GM18951 (cell line): ENCODE results near the gene SDK2.

Source experiments
- POLR2A ChIP-seq: IDR thresholded peaks from 4 replicates; pipeline ENCODE4 v1.6.1; 2011; ENCODE audit warnings: mild to moderate bottlenecking; ENCODE audit not compliant: insufficient read length, insufficient read depth; ENCODE audit errors: extremely low read depth
- in situ Hi-C: fragments of 300-500 bp; cut with MboI; formaldehyde crosslinking; loops from one replicate; pipeline ENCODE4 v1.12.0; 2022; ENCODE audit warnings: low sequenced_read_pairs, mixed read lengths, inconsistent platforms; ENCODE audit not compliant: unreplicated experiment

SDK2 gene

DNA sequence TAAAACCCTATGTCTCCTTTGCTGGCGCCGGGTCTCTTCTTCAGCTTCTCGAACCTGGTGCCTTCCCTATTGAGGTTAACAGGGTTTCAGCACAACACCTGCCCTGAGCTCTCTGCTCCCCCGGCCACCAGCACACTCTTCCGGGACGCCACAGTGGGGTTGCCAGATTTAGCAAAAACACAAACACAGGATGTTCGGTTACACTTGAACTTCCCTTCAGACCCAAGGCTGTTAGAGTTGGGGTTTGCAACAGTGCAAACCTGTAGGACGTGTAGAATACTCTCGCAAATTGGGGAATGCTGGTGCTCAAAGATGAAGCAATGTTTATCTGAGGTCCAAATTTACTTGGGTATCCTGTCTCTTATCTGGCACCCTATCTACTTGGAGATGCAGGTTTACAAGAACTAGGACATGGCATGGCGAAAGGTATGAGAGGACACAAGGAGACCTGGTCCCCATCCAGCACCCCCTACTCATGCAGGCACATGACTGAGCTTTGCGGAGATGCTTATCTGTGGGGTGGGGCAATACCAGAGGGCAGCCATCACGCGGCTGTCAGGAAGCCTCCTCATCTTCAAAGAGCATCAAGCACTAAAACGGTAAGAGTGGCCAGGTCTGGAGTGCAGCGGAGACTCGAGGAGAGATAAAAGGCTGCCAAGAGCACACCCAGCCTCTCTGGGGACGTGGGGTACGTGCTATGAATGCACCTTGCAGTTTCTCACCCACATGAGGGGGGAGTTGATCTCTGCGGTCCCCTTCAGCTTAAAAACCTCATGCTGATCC is 52.8 kb downstream of the SDK2 start:
- in situ Hi-C loops = no loop called here
- TF ChIP-seq POLR2A = no peak

DNA sequence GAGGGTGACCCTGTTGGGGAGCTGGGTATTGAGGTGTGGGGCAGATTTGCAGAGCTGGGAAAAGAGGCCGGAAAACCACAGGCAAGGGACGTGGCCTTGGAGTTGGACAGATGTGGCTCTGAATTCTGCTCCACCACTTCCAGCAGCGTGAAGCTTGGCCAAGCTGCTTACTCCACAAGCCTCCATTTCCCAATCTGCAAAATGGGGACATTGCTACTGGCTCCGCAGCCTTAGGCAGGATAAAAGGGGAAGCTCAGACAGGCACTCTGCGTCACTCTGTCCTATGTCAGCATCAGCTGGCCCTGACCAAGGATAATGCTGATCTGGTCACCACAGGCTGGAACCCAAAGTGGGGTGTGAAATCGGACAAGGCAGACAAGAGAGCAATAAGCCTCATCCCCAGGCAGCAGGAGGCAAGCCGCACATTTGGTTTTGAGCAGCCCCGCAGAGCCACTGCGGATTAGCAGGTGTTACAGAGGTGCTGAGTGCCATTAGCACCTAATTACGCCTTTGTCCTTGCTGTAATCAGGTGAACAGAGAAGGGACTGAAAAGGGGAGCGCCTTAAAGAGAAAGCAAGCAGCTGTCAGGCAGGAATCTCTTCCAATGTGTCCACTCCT is 54.8 kb downstream of the SDK2 start:
- TF ChIP-seq POLR2A = no peak
- in situ Hi-C loops = no loop called here

DNA sequence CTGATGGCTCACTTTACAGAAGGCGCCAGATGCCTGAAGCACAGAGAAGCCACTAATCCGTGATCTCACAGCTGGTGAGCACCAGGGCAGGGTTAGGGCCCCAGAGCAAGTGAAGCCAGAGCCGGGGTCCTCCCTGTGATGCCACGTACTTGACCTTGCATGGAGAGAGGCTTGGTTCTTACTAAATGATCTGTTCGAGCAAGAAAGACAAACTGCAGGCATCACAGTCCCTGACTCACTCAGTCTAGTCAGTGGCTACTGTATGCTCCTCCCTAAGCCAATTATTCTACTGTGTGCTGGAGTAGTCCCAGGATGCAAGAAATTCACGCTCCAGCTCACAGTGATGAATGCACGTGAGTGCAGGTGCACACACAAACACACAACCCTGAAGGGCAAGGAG is 55.4 kb downstream of the SDK2 start:
- in situ Hi-C loops = no loop called here
- TF ChIP-seq POLR2A = no peak

DNA sequence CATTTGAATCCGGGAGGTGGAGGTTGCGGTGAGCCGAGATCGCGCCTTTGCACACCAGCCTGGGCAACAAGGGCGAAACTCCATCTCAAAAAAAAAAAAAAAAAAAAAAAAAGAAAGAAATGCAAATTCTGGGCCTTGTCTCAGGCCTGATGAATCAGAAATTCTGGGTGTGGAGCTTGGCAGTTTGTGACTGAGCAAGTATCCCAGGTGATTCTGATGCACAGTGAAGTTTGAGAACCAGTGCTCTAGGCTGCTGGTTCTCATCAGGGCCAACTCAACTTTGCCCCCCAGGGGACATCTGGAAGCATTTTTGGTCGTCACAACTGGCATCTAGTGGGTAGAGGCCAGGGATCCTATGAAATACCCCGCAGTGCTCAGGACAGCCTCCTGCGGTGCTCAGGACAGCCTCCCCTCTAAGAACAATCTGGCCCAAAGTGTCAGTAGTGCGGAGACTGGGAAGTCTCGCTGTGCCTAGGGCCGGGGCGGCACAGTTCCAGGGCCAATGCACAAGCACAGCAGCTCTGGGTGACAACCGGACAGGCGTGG is 55.9 kb downstream of the SDK2 start:
- in situ Hi-C loops = no loop called here
- no peak for TF ChIP-seq POLR2A

DNA sequence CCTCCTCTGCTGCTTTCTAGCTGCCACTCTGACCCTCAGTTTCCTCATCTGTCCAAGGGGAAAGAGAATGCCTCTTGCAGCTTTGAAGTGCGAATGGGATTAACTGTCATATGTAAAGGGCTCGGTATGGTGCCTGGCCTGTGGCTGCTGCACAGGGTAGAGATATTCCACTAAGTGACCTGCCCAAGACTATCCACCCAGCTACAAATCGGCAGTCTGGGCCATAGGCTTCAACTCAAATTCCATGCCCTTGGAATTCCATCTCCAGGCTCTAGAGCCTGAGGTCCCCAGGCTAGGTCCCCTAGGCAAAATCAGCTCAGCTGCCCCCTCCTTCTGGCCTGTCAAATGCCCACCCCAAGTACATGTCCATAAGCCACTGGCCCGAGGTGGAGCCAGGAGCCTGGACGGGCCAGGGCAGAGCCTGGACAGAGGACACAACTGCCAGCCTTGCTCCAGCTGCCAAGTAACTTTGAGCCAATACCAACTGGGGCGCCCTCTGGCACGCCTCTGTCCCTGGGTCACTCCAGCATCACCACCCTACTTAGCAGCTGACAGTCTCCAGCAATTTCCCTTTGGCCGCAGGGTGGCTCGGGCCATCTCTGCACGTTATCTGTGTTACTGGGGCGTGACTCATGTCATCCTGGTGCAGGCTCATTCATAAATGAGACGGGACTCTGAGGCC is 57.2 kb downstream of the SDK2 start:
- in situ Hi-C loops = no loop called here
- TF ChIP-seq POLR2A = no peak

DNA sequence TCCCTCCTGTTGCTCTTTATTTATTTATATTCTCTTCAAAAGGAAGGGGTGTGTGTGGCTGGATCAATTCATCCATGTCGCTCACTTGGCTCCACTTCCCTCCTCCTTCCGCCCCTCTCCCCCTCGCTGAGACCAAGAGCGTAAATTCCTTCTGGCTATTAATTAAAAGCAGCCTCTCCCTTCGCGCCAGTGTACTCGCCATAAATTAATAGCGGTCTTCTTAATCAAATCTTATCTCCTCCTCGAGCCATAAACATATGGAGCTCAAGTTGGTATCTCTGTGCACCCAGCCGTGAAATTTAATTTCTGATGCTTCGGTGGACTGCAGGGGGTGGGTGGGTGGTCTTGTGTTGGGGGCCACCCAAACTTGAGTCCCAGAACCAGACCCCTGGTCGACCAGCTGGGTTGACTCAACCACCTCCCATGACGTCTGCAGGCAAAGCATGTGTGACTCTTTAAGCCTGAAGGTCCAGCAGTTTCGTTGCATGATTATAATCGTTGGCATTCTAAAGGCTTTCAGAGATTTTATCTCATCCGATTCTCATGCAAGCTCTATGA is 57.9 kb downstream of the SDK2 start:
- in situ Hi-C loops = no loop called here
- no peak for TF ChIP-seq POLR2A

DNA sequence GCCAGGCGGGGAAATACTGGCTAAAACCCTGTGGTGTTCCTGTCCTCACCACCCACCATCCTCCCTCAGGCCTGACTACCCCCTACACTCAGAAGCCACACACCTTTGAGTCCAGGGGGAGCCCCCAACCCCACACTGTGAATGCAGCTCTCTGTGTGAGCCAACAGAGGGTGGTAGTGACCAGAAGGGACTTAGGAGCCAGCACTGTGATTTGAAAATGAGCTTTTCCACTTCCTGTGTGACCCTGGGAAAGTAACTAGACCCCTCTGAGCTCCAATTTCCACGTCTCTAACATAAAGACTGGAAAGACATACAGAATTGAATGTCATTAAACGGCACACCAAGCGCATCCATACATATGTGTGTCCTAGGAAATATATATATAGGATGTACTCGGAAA is 58.7 kb downstream of the SDK2 start:
- no peak for TF ChIP-seq POLR2A
- in situ Hi-C loops = no loop called here

DNA sequence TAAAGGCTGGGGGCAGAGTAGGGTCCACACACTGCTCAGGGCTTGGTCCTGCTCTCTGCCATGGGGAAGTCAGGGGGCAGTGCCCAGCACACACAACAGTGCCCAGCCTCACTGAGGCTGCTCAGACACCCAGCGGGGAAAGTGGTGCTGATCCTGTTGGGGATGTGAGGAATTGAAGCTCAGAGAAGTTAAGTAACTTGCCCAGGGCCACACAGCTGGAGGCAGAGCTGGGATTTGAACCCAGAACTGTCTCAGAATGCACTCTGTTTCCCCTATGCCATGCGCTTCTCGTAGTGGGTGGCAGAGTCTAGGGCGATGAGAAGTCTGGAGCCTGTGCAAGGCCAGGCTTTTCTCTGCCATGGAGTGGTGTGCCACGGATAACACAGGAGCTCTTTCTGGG is 59.3 kb downstream of the SDK2 start:
- in situ Hi-C loops = no loop called here
- TF ChIP-seq POLR2A = no peak

DNA sequence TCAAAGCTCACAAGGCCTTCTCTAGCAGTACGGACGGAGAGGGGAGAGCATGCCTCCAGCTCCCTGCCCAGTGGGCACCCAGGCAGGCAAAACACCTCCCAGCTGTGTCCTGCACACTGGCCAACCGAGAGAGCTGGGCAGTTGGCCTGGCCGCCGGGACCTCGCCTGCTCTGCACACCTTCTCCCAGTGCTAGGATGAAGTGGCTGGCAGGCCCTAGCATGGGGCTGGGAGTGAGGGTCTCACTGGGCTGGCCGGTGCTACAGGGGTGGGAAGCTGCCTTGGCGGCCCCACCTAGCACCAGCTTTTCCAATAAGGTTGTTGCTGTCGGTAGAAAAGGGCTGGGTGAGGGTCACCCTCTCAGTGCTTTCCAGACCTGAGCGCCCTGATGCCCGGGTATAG is 60.2 kb downstream of the SDK2 start:
- no peak for TF ChIP-seq POLR2A
- in situ Hi-C loops = no loop called here

DNA sequence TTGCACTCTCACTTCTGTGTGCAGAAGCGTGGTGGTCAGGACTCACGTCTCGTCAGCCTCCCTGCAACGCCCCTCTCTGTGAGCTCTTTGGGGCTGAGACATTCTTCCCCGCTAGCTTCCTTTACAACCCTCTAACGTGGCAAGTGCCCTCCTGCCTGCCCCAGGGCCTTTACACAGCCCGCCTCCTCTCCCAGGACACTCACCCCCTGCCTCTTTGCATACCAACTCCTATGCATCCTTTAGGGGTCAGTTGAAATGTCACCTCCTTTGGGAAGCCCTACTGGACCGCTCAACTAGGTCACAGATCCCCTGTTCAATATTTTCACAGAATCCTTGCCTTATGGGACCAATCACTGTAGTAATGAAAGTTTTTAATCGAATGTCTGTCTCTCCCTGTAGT is 61.4 kb downstream of the SDK2 start:
- in situ Hi-C loops = no loop called here
- no peak for TF ChIP-seq POLR2A

DNA sequence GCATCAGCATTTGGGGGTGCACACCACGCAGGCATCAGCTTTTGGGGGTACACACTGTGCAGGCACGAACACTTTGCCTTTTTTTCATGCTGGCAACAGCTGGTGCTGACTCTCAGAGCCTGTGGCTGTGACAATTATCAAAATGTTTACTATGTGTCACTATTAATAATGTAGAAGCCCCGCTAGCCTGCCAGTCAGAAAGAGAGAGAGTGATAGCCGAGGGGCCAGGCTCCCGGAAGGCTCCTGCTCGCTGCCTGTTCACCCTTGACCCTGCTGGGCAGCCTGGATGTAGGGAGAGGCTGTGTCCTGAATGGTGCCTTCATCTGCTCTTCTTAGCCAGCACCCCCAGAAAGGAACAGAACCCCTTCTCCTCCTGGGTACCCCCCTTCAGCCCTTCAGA is 61.9 kb downstream of the SDK2 start:
- no peak for TF ChIP-seq POLR2A
- in situ Hi-C loops = no loop called here

DNA sequence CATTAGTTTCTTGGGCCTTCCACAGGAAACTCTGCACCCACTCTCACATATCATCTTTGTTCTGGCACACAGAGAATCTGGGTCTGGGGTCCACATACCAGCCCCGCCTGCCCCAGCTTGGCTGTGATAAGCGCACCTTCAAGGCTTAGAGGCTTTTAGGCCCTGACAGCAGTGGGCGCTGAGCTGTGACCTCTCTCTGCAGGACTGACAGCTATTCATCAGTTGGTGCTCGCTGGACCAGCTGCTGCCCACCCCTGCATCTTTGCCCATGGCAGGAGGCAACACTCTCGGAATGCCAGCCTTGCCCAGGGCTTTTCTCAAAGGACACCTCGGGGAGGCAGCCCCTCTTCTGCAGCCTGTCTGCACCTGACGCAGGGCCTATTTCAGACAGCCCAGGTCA is 62.9 kb downstream of the SDK2 start:
- in situ Hi-C loops = no loop called here

DNA sequence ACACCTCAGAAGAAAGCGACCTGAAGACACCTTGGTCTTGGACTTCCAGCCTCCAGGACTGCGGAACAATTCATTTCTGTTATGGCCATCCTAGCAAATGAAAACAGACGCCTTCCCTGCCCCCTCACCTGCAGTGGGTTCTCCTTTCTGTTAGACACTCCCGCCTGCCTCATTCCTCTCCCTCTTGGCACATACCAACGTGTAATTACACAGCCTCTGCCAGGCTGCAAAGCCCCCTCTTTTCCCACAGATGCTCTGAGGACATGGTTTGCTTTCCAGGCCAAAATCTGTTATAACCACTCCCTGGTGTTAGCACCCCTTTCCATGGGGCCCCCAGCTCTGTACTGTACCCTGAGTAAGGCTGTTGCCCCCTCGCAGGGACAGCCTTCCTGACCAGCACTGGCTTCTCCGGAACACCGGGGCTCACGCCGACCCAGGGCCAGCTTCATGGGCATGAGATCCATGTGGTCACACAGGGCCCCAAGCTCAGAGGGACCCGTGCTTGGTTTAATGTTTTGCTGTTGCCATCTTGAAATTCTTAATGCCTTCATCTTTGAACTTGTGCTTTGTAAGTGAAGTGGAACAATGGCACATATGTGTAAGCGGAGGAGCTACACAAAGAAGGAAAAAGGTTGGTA is 64.1 kb downstream of the SDK2 start:
- TF ChIP-seq POLR2A = no peak
- in situ Hi-C loops = no loop called here

More for the DNA sequence above, 62.9 kb downstream of the SDK2 start:
- TF ChIP-seq POLR2A = no peak
